Testis (tissue), 2 donors: Measurements from ENCODE around the gene IL10.

Experiments used
- CTCF ChIP-seq, 3 experiments: fragments of 450-650 bp in 2 of 3; fragments of 200-600 bp in 1 of 3; sonication (generic) in 1 of 3; IDR thresholded peaks; one replicate each; pipeline ENCODE4 v1.5.1; 2016 to 2019; ENCODE audit warnings: antibody characterized with exemption in 3 of 3, mild to moderate bottlenecking in 2 of 3, moderate library complexity in 1 of 3
- POLR2A ChIP-seq: fragments of 450-650 bp; IDR thresholded peaks from one replicate; pipeline ENCODE4 v1.6.1; 2017; ENCODE audit warnings: antibody characterized with exemption, mild to moderate bottlenecking, moderate library complexity

GRCh38 chr1:206727981-206728696 lies 44.2 kb downstream of the IL10 start:
- TF ChIP-seq CTCF (IDR thresholded peaks at IDR 0.05) (no peak), POLR2A (no peak)
